IPS-11a (cell line): ENCODE results near the gene CNTLN.
"Not testable (repeated sequence)": the region's sequence is repeated elsewhere in the genome, so short reads cannot be mapped to it uniquely, and the experiment has no call there.

ENCODE experiments used
- H3K4me3 ChIP-seq: one replicate; pipeline ENCODE4 v1.5.1; 2013; ENCODE audit warnings: low read depth, low read length, control low read depth

CNTLN gene

DNA sequence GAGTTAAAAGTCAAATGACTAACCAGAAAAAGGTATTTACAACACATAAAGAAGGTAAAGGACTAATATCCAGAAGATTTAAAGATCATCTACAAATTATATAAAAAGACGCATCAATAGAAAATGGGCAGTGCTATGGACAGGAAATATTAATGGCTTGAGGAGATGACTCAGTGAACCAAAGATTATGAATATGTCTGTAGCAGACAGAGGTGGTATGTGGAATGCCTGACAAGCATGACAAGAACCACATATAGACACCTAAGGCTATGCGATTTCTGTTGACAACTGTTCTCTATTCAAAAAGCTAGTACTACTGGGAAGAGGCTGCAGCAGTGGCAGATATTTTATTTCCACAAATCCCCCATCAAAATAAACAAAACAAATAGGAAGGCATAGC, 267.0 kb downstream of the CNTLN start:
- no peak overlapping the region for H3K4me3 ChIP-seq

DNA sequence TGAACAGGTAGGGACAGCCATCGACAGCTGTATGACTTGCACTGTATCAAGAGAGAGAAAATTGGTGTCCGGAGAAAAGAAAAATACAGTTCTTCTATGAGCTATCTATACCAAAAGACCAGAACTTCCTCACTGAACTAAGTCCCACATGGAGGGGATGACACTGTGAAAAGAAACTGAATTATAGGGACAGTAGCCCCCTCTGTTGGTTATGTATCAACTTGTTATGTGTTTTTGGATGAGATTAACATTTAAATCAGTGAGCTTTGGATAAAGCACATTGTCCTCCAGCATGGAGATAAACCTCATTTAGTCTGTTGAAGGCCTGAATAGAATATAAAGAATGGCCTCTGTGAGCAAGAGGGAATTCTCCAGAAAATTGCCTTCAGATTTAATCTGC, 267.5 kb downstream of the CNTLN start:
- H3K4me3 ChIP-seq = no peak overlapping the region

DNA sequence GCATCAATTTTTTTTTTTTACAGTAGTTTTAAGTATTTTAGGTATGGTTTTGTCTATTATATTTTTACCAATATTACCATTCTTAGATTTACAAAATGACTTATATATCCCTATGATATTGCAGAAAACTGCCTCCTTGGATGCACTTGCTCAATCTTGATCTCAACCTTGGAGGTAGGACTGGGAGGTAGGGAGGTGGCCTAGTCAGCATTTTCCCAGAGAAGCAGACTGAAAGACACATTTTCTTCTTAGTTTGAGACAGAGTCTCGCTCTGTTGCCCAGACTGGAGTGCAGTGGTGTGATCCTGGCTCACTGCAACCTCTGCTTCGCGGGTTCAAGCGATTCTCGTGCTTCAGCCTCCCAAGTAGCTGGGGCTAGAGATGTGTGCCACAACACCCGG, 268.7 kb downstream of the CNTLN start:
- no peak overlapping the region for H3K4me3 ChIP-seq

DNA sequence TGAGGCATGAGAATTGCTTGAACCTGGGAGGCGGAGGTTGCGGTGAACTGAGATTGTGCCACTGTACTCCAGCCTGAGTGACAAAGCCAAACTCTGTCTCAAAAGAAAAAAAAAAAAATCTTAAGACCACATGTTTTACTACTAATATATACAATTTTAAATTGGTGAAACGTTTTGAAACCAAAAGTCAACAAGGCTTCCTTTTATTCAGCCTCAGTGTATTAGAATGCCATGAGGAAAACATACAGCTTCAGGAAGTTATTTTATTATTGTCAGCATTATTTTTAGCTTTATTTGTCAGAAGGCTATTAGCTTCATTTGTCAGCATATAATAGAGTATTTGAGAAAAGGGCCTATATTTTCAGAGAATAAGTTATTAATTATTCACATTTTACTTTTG, 280.1 kb downstream of the CNTLN start:
- H3K4me3 ChIP-seq = no peak overlapping the region

DNA sequence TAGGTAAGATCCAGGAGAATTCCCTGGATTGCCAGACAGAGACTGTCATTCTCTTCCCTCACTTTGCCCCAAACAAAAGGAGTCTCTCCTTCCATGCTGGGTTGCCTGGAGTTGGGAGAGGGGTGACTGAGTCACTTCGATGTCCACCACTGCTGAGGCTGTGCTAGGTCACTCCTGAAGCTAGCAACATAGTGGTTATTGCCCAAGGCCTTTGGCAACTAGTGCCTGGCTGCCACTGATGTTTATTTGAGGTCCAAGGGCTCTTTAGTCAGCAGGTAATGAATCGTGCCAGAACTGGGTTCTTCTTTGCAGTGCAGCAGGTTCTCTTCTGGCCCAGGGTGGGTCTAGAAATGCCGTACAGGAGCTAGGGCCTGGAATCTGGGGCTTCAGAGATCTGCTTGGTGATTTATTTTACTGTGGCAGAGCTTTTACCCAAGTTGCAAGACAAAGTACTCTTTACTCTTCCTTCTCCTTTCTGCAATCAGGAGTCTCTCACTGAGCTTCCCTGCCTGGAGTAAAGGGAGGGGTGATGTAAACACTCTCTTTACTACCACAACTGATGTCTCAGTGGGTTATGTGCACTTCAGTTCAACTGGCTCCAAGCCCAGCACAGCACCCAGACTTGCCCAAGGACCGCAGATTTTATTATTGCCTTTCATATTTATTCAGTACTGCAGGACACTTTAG, 288.3 kb downstream of the CNTLN start:
- H3K4me3 ChIP-seq = no peak overlapping the region

DNA sequence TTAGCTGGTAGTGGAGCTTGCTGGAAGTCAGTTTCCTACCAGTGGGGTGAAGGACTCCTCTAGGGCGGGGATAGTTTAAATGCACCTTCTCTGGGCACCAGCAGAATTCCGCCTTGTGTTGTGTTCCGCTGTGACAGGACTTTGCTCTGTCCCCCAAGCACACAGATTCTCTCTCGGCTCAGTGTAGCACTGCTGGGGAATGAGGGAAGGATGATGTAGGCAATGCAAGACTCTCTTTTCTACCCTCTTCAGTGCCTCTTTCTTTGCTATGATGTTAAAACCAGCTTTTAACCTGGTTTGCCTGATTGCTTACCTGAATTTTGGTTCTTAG, 288.8 kb downstream of the CNTLN start:
- H3K4me3 ChIP-seq = no peak overlapping the region

- H3K4me3 ChIP-seq = no peak overlapping the region
Observed at GRCh38 chr9:17425384-17425783, 290.5 kb downstream of the CNTLN start.

GRCh38 chr9:17433526-17433925, 298.7 kb downstream of the CNTLN start:
- H3K4me3 ChIP-seq = no peak overlapping the region

- no peak overlapping the region for H3K4me3 ChIP-seq
Observed at GRCh38 chr9:17436854-17437253, 302.0 kb downstream of the CNTLN start.

DNA sequence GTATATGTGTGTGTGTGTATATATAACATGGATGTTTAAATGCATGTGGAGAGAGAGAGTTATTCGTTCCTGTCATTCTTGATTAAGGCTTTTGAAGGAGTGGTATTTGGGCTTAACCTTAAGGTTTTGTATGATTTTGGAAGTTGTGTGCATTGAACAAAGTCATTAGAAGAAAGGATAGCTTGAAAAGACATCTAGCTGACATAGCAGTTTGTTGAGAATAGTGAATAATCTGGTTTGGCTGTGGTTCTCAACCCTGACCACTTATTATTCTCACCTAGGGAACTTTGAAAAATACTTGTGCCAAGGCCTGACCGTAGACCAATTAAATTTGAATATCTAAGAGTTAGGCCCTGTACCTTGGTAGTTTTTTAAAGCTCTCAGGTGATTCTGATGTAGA, 303.0 kb downstream of the CNTLN start:
- no peak overlapping the region for H3K4me3 ChIP-seq

- H3K4me3 ChIP-seq = not testable (repeated sequence)
Observed at GRCh38 chr9:17445126-17445525, 310.3 kb downstream of the CNTLN start.

DNA sequence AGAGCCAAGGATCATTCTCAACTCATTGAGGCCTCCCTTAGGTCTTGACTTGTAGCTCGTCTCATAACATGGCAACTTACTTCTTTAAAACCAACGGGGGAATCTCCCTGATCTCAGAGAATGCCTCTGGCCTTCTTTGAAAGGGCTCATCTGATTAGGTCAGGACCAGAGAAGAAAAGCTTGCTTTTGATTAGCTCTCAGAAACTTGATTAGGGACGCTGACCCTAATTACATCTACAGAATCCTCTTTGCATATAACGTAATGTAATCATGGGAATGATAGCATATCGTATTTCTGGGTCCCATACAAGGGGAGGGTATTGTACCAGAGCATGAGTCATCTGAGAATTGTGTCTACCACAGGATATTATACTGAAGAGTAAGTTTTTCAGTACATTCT, 318.9 kb downstream of the CNTLN start:
- no peak overlapping the region for H3K4me3 ChIP-seq

- H3K4me3 ChIP-seq = no peak overlapping the region
Observed at GRCh38 chr9:17462869-17463464, 328.1 kb downstream of the CNTLN start.

GRCh38 chr9:17470036-17470813, 335.4 kb downstream of the CNTLN start:
- no peak overlapping the region for H3K4me3 ChIP-seq

DNA sequence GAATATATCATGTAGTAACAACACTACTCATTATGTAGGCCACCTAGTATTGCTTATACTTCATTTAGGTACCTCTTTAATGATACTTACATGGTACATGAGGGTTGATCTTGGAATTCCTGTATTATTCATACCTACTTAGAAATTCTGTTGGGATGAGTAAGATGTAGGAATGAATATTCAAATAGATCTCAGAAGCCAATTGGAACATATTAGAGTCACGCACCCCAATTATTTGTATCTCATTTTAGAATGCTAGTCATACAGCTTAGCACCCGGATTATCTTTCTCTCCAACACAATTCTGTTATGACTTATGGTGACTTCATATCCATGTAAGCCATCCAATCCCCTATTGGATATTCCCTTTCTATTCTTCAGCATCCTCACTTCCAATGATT, 337.3 kb downstream of the CNTLN start:
- no peak overlapping the region for H3K4me3 ChIP-seq

- H3K4me3 ChIP-seq = no peak overlapping the region
Observed at GRCh38 chr9:17476401-17476800, 341.6 kb downstream of the CNTLN start.

DNA sequence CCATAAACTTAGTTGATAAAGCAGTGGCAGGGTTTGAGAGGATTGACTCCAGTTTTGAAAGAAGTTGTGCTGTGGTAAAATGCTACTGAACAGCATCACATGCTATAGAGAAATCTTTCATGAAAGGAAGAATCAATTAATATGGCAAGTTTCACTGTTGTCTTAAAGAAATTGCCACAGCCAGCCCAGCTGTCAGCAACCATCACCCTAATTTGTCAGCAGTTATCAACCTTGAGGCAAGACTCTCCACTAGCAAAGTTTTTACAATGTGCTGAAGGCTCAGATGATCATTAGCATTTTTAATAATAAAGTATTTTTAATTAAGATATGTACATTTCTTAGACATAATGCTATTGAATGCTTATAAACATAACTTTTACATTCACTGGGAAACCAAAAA, 343.0 kb downstream of the CNTLN start:
- H3K4me3 ChIP-seq = no peak overlapping the region

GRCh38 chr9:17480966-17481365, 346.1 kb downstream of the CNTLN start:
- H3K4me3 ChIP-seq = no peak overlapping the region

DNA sequence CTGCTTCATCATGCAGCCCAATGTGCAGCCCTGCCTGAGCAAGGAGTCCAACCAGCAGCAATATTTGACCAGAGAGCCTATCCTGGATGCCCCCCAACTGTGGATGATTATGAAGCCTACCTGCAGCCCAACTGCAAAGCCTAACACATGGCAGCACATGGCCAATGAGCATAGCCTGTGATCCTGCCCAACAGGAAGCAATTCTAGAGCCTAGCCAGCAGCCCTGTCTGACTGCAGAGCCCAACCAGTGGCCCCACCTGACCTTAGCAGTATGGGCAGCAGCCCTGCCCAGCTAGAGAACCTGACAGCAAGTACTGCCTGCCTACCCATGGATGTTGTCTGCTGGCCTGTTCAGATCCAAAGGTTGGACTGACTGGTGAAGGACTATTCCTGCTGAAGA, 346.7 kb downstream of the CNTLN start:
- H3K4me3 ChIP-seq = no peak overlapping the region

DNA sequence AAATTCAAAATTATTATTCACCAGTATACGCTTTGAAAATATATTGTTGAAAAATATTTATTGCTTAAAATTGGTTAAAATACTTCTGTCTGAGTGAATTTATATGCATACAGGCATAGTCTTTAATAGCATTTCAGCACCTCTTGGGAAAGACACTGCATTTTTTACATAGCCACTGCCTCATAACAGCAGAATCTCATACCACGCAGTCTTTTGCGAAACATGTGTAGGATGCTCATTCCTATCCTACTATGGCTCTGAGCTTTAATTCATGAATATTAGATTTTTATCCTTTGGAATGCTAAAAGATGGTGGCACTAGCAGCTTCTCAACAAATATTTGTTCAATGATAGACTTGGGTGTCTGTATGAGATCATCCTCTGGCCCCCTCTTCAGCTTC, 350.1 kb downstream of the CNTLN start:
- H3K4me3 ChIP-seq = no peak overlapping the region

- no peak overlapping the region for H3K4me3 ChIP-seq
Observed at GRCh38 chr9:17486396-17486795, 351.6 kb downstream of the CNTLN start.

DNA sequence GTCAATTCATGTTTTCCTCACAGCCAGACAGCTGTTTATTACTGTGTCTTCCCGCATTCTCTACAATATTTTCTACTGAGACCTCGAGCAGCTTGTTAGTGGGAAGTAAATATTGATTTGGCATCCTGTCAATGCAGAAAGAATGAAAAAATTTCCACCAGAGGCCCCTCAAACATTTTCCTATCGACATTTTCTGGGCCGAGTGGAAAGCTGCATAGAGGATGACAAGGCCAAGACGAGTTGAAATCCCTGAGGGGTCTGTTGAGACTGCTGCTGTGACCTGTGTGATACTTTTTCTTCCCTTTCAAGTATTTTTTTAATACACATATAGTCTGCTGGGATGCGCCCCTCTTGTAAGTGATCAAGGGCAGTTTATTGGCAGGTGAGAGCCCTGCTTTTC, 352.6 kb downstream of the CNTLN start:
- no peak overlapping the region for H3K4me3 ChIP-seq
